Right lobe of liver (tissue), 4 donors: ENCODE results near the gene MLH1.

Experiments
- CTCF ChIP-seq, 4 donors: fragments of 200-600 bp in 3 of 4; fragments of 450-650 bp in 1 of 4; IDR thresholded peaks; one replicate each; pipeline versions ENCODE4 v1.5.1 to v1.8.0; 2016 to 2022; ENCODE audit warnings: antibody characterized with exemption in 4 of 4, mild to moderate bottlenecking in 2 of 4
- POLR2A ChIP-seq: fragments of 450-650 bp; IDR thresholded peaks from one replicate; pipeline ENCODE4 v1.6.1; 2017; ENCODE audit warnings: antibody characterized with exemption, mild to moderate bottlenecking
- donor health status: DM: no; HTN: no; CAD: no.
- donor health status: DM: no; HTN: no; CAD: no.
- donor health status: DM: no; HTN: yes; CAD: no.

- TF ChIP-seq CTCF (IDR thresholded peaks at IDR 0.05) (no peak), POLR2A (no peak)
Observed at GRCh38 chr3:37029516-37030163, 36.3 kb downstream of the MLH1 start.
